SK-N-SH treated with all-trans-retinoic acid at 6 μM for 48 hours (cell line): ENCODE measurements around the gene NRDC.

Experiments used
- ATAC-seq: fragments of 200-7000 bp; cut with Tn5 transposase; 3 replicates; pipeline ENCODE4 v1.9.1; 2020; ENCODE audit warnings: mild to moderate bottlenecking, moderate library complexity
- ARNTL ChIP-seq: fragments of 450-650 bp; formaldehyde crosslinking; IDR thresholded peaks from 2 replicates; pipeline ENCODE4 v1.5.0; 2020; ENCODE audit warnings: low read depth, mild to moderate bottlenecking, moderate library complexity, borderline replicate concordance
- BACH2 ChIP-seq: fragments of 250-450 bp; sonication (Bioruptor Pico); IDR thresholded peaks from 2 replicates; pipeline ENCODE4 v1.9.0; 2021; ENCODE audit warnings: mild to moderate bottlenecking, borderline replicate concordance
- CSDC2 ChIP-seq: fragments of 250-450 bp; sonication (Bioruptor Pico); IDR thresholded peaks from 2 replicates; pipeline ENCODE4 v1.5.0; 2020; ENCODE audit warnings: mild to moderate bottlenecking, moderate library complexity
- ESRRG ChIP-seq: fragments of 250-450 bp; sonication (Bioruptor Pico); IDR thresholded peaks from 2 replicates; pipeline ENCODE4 v1.6.1; 2021; ENCODE audit warnings: mild to moderate bottlenecking
- GLIS3 ChIP-seq: fragments of 250-450 bp; sonication (Bioruptor Pico); IDR thresholded peaks from 2 replicates; pipeline ENCODE4 v1.5.0; 2020; ENCODE audit warnings: mild to moderate bottlenecking, moderate library complexity
- ISL1 ChIP-seq: fragments of 250-450 bp; sonication (Bioruptor Pico); IDR thresholded peaks from 2 replicates; pipeline ENCODE4 v2.1.2; 2022; ENCODE audit warnings: mild to moderate bottlenecking, moderate library complexity
- OSR1 ChIP-seq: fragments of 250-450 bp; sonication (Bioruptor Pico); IDR thresholded peaks from 2 replicates; pipeline ENCODE4 v1.8.0; 2022; ENCODE audit warnings: moderate library complexity, mild to moderate bottlenecking, inconsistent platforms
- RARB ChIP-seq: fragments of 250-450 bp; sonication (Bioruptor Pico); IDR thresholded peaks from 2 replicates; pipeline ENCODE4 v1.8.0; 2021; ENCODE audit warnings: mild to moderate bottlenecking, moderate library complexity
- SNAI2 ChIP-seq: fragments of 250-450 bp; sonication (Bioruptor Pico); IDR thresholded peaks from 2 replicates; pipeline ENCODE4 v1.5.0; 2020; ENCODE audit warnings: mild to moderate bottlenecking, moderate library complexity
- TCF4 ChIP-seq: fragments of 250-450 bp; sonication (Bioruptor Pico); IDR thresholded peaks from 2 replicates; pipeline ENCODE4 v1.8.0; 2021; ENCODE audit warnings: mild to moderate bottlenecking, moderate library complexity, borderline replicate concordance
- TOX ChIP-seq: fragments of 250-450 bp; sonication (Bioruptor Pico); IDR thresholded peaks from 2 replicates; pipeline ENCODE4 v1.8.0; 2021; ENCODE audit warnings: mild to moderate bottlenecking, moderate library complexity, borderline replicate concordance
- ZC3H10 ChIP-seq: fragments of 250-450 bp; sonication (Bioruptor Pico); IDR thresholded peaks from 2 replicates; pipeline ENCODE4 v1.5.1; 2021; ENCODE audit warnings: mild to moderate bottlenecking, moderate library complexity
- ZFP3 ChIP-seq: fragments of 250-450 bp; sonication (Bioruptor Pico); IDR thresholded peaks from 2 replicates; pipeline ENCODE4 v1.5.0; 2020; ENCODE audit warnings: mild to moderate bottlenecking, moderate library complexity
- ZFP30 ChIP-seq: fragments of 450-650 bp; formaldehyde crosslinking; IDR thresholded peaks from 2 replicates; pipeline ENCODE4 v1.5.0; 2022; ENCODE audit warnings: mild to moderate bottlenecking, moderate library complexity
- ZNF565 ChIP-seq: fragments of 450-650 bp; formaldehyde crosslinking; conservative IDR thresholded peaks from 2 replicates; pipeline ENCODE4 v1.5.0; 2020; ENCODE audit warnings: low read depth, mild to moderate bottlenecking, moderate library complexity
- TF ChIP-seq, protein P1 (sequence below): fragments of 250-450 bp; sonication (Bioruptor Pico); IDR thresholded peaks from 2 replicates; pipeline ENCODE4 v1.8.0; 2020; ENCODE audit warnings: mild to moderate bottlenecking, moderate library complexity, borderline replicate concordance
- TF ChIP-seq, protein P2 (sequence below): fragments of 250-450 bp; sonication (Bioruptor Pico); IDR thresholded peaks from 2 replicates; pipeline ENCODE4 v1.5.0; 2020; ENCODE audit warnings: mild to moderate bottlenecking, moderate library complexity
- TF ChIP-seq, protein P3 (sequence below): fragments of 250-450 bp; sonication (Bioruptor Pico); IDR thresholded peaks from 2 replicates; pipeline ENCODE4 v1.5.1; 2020; ENCODE audit warnings: low read depth, mild to moderate bottlenecking, moderate library complexity
- TF ChIP-seq, protein P4 (sequence below): fragments of 250-450 bp; sonication (Bioruptor Pico); IDR thresholded peaks from 2 replicates; pipeline ENCODE4 v1.8.0; 2021; ENCODE audit warnings: low read depth, mild to moderate bottlenecking, moderate library complexity, borderline replicate concordance
- TF ChIP-seq, protein P5 (sequence below): fragments of 250-450 bp; sonication (Bioruptor Pico); IDR thresholded peaks from 2 replicates; pipeline ENCODE4 v1.5.1; 2021; ENCODE audit warnings: mild to moderate bottlenecking, moderate library complexity

NRDC gene

DNA sequence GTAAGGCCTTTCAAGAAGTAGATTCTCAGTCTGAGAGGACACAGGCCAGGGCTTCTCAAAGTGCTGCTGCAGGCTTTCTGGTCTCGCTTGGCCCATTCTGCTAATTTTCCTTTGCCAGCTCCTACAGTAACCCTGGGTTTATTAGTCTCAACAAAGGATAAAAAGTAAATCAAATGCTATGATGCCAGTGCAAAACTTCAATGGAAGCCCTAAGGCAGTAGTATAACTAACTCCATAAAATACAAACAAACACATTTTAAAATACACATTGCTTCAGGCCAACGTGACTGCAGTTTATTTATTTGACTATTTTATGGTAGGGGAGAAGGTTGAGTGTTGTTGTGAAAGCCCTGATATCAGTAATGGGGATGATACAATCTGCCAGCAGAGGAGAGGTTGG is 89.6 kb downstream of the NRDC start:
- TF ChIP-seq BACH2 (CRISPR knock-in tag): no peak
- TF ChIP-seq ZFP30 (CRISPR knock-in tag): no peak
- TF ChIP-seq GLIS3 (CRISPR knock-in tag): no peak
- TF ChIP-seq ZNF565: no peak
- TF ChIP-seq ZFP3 (CRISPR knock-in tag): no peak
- no peak for TF ChIP-seq ARNTL
- TF ChIP-seq ISL1 (CRISPR knock-in tag): no peak
- TF ChIP-seq, protein P1, sequence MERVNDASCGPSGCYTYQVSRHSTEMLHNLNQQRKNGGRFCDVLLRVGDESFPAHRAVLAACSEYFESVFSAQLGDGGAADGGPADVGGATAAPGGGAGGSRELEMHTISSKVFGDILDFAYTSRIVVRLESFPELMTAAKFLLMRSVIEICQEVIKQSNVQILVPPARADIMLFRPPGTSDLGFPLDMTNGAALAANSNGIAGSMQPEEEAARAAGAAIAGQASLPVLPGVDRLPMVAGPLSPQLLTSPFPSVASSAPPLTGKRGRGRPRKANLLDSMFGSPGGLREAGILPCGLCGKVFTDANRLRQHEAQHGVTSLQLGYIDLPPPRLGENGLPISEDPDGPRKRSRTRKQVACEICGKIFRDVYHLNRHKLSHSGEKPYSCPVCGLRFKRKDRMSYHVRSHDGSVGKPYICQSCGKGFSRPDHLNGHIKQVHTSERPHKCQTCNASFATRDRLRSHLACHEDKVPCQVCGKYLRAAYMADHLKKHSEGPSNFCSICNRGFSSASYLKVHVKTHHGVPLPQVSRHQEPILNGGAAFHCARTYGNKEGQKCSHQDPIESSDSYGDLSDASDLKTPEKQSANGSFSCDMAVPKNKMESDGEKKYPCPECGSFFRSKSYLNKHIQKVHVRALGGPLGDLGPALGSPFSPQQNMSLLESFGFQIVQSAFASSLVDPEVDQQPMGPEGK (CRISPR knock-in tag): no peak
- TF ChIP-seq RARB (CRISPR knock-in tag): no peak
- TF ChIP-seq ZC3H10: no peak
- TF ChIP-seq TCF4 (CRISPR knock-in tag): no peak
- TF ChIP-seq, protein P2, sequence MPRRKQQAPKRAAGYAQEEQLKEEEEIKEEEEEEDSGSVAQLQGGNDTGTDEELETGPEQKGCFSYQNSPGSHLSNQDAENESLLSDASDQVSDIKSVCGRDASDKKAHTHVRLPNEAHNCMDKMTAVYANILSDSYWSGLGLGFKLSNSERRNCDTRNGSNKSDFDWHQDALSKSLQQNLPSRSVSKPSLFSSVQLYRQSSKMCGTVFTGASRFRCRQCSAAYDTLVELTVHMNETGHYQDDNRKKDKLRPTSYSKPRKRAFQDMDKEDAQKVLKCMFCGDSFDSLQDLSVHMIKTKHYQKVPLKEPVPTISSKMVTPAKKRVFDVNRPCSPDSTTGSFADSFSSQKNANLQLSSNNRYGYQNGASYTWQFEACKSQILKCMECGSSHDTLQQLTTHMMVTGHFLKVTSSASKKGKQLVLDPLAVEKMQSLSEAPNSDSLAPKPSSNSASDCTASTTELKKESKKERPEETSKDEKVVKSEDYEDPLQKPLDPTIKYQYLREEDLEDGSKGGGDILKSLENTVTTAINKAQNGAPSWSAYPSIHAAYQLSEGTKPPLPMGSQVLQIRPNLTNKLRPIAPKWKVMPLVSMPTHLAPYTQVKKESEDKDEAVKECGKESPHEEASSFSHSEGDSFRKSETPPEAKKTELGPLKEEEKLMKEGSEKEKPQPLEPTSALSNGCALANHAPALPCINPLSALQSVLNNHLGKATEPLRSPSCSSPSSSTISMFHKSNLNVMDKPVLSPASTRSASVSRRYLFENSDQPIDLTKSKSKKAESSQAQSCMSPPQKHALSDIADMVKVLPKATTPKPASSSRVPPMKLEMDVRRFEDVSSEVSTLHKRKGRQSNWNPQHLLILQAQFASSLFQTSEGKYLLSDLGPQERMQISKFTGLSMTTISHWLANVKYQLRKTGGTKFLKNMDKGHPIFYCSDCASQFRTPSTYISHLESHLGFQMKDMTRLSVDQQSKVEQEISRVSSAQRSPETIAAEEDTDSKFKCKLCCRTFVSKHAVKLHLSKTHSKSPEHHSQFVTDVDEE (CRISPR knock-in tag): no peak
- TF ChIP-seq, all 23 proteins: peak for 0
- ATAC-seq: no peak

DNA sequence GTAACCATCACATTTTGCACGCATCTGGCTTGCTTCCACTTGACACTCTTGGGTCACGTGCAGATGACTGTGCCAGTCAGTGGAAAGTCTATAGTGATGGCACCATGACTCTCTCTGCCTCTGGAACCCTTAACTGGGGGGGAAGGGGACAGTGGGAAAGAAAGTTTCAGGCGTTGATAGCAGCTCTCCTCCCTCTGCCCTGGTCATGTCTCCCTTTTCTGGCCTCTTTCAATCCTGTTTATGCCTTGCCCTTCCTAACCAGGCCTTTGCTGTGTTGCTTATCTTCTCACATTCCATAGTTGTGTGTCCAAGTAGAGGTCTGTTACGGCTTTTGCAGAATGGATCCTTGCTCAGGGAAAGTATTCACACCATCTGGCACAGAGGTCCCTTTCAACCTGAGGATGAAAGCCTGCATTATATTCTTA is 93.5 kb downstream of the NRDC start:
- ATAC-seq: no peak; the same call in 2 of the 3 replicates
- TF ChIP-seq ZFP30 (CRISPR knock-in tag): no peak
- TF ChIP-seq ZFP3 (CRISPR knock-in tag): no peak
- no peak for TF ChIP-seq TCF4 (CRISPR knock-in tag)
- TF ChIP-seq, protein P1 (CRISPR knock-in tag): no peak
- TF ChIP-seq TOX (CRISPR knock-in tag): no peak
- no peak for TF ChIP-seq ZC3H10
- no peak for TF ChIP-seq RARB (CRISPR knock-in tag)
- no peak for TF ChIP-seq ZNF565
- TF ChIP-seq ISL1 (CRISPR knock-in tag): no peak
- TF ChIP-seq ESRRG: no peak
- TF ChIP-seq, protein P3, sequence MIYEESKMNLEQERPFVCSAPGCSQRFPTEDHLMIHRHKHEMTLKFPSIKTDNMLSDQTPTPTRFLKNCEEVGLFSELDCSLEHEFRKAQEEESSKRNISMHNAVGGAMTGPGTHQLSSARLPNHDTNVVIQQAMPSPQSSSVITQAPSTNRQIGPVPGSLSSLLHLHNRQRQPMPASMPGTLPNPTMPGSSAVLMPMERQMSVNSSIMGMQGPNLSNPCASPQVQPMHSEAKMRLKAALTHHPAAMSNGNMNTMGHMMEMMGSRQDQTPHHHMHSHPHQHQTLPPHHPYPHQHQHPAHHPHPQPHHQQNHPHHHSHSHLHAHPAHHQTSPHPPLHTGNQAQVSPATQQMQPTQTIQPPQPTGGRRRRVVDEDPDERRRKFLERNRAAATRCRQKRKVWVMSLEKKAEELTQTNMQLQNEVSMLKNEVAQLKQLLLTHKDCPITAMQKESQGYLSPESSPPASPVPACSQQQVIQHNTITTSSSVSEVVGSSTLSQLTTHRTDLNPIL (CRISPR knock-in tag): no peak
- no peak for TF ChIP-seq OSR1
- TF ChIP-seq, protein P2 (CRISPR knock-in tag): no peak
- TF ChIP-seq BACH2 (CRISPR knock-in tag): no peak
- TF ChIP-seq, protein P4, sequence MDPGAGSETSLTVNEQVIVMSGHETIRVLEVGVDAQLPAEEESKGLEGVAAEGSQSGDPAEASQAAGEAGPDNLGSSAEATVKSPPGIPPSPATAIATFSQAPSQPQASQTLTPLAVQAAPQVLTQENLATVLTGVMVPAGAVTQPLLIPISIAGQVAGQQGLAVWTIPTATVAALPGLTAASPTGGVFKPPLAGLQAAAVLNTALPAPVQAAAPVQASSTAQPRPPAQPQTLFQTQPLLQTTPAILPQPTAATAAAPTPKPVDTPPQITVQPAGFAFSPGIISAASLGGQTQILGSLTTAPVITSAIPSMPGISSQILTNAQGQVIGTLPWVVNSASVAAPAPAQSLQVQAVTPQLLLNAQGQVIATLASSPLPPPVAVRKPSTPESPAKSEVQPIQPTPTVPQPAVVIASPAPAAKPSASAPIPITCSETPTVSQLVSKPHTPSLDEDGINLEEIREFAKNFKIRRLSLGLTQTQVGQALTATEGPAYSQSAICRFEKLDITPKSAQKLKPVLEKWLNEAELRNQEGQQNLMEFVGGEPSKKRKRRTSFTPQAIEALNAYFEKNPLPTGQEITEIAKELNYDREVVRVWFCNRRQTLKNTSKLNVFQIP: no peak
- TF ChIP-seq, protein P5, sequence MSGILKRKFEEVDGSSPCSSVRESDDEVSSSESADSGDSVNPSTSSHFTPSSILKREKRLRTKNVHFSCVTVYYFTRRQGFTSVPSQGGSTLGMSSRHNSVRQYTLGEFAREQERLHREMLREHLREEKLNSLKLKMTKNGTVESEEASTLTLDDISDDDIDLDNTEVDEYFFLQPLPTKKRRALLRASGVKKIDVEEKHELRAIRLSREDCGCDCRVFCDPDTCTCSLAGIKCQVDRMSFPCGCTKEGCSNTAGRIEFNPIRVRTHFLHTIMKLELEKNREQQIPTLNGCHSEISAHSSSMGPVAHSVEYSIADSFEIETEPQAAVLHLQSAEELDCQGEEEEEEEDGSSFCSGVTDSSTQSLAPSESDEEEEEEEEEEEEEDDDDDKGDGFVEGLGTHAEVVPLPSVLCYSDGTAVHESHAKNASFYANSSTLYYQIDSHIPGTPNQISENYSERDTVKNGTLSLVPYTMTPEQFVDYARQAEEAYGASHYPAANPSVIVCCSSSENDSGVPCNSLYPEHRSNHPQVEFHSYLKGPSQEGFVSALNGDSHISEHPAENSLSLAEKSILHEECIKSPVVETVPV (CRISPR knock-in tag): no peak
- TF ChIP-seq SNAI2 (CRISPR knock-in tag): no peak
- TF ChIP-seq CSDC2 (CRISPR knock-in tag): no peak
- no peak for TF ChIP-seq ARNTL
